WTC11 (cell line): ENCODE results near the gene SBK1.
"Not testable (repeated sequence)": the region's sequence is repeated elsewhere in the genome, so short reads cannot be mapped to it uniquely, and the experiment has no call there.

Experiments
- CTCF ChIP-seq: fragments of 200-600 bp; IDR thresholded peaks from 2 replicates; pipeline ENCODE4 v1.8.0; 2022; ENCODE audit warnings: antibody characterized with exemption
- SMAD4 ChIP-seq: sonication (generic); formaldehyde crosslinking; IDR thresholded peaks from 2 replicates; pipeline ENCODE4 v1.8.0; 2022; ENCODE audit warnings: mild to moderate bottlenecking, missing genetic modification reagents
- TCF7 ChIP-seq: sonication (generic); formaldehyde crosslinking; IDR thresholded peaks from 2 replicates; pipeline ENCODE4 v1.8.0; 2022; ENCODE audit warnings: mild to moderate bottlenecking, low read depth, missing genetic modification reagents, moderate library complexity
- TEAD4 ChIP-seq: sonication (generic); formaldehyde crosslinking; IDR thresholded peaks from 2 replicates; pipeline ENCODE4 v1.8.0; 2022; ENCODE audit warnings: mild to moderate bottlenecking, missing genetic modification reagents
- TF ChIP-seq, protein P1 (sequence below): sonication (generic); formaldehyde crosslinking; IDR thresholded peaks from 2 replicates; pipeline ENCODE4 v1.8.1; 2023; ENCODE audit warnings: mild to moderate bottlenecking, missing genetic modification reagents

DNA sequence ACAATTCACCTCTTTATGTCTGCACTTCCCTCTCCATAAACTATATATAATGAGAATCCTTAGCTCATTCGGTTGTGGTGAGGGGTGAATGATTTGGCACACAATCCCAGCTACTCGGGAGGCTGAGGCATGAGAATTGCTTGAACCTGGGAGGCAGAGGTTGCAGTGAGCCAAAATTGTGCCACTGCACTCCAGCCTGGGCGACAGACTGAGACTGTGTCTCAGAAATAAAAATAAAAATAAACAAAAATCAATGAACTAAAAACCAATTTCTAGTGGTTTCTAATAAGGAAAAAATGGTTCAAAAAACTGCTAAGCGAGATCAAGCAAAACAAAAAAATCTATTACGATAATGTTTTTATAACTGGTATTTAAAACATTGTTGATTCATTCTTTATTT lies 71.1 kb downstream of the SBK1 start, which contains the start of gene NPIPB6:
- not testable (repeated sequence) for TF ChIP-seq CTCF; SMAD4; TEAD4 (CRISPR knock-in tag); TCF7 (CRISPR knock-in tag)
- TF ChIP-seq, protein P1, sequence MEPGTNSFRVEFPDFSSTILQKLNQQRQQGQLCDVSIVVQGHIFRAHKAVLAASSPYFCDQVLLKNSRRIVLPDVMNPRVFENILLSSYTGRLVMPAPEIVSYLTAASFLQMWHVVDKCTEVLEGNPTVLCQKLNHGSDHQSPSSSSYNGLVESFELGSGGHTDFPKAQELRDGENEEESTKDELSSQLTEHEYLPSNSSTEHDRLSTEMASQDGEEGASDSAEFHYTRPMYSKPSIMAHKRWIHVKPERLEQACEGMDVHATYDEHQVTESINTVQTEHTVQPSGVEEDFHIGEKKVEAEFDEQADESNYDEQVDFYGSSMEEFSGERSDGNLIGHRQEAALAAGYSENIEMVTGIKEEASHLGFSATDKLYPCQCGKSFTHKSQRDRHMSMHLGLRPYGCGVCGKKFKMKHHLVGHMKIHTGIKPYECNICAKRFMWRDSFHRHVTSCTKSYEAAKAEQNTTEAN (CRISPR knock-in tag) = not testable (repeated sequence)
